ENCODE measurements around the gene DNAAF3.

The DNAAF3 gene

DNA sequence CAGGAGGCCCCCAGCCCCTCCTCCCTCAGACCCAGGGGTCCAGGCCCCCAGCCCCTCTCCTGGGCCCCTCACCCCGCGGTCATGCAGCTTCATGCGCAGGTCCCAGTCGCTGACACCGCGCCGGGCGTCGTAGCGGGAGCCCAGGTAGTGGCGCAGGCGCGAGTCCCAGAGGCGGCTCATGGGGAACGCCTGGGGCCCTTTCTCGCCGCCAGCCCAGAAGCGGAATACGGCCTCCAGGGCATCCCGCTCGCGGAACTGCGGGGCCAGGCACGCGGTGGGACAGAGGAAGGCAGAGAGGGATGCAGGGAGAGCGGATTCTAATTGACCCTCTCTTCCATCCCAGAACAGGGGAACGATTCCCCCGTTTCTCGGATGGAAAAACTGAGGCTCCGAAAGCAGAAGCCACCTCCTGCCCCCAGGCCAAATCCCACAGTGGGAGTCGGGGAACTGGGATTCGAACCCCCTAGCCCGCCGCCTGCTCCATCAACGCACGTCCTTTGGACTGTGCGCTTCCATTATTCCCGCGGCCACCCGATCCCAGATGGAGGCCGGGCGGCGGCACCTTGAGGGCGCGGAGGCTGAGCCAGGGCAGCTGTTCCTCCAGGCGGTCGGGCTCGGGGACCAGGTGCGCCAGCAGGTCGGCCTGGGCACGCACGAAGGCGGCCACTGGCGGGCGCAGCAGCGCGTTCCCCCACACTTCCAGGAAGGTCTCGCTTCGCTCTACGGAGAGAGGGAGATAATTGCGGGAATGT lies 4.7 kb downstream of the DNAAF3 start:
- H3K4me1 ChIP-seq, result no peaks in the 10 kb centered on the region

DNA sequence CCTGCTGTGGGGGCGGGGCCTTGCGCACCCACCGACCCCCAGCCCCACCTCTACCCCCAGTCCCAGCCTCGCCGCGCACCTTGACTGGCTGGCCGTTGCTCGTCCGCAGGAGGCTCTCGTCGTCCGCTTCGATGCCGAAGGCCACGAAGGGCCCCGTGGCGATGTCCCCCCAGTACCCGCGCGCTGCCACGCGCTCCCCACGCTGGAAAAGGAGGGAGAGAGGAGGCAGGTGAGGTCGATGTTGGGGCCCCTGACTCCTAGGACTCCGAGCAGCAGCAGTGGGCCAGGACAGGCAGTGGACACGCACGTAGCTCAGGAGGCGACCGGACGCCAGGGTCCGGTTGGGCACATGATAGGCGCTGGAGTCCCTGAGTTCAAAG lies 5.4 kb downstream of the DNAAF3 start:
- TF ChIP-seq, protein P1, sequence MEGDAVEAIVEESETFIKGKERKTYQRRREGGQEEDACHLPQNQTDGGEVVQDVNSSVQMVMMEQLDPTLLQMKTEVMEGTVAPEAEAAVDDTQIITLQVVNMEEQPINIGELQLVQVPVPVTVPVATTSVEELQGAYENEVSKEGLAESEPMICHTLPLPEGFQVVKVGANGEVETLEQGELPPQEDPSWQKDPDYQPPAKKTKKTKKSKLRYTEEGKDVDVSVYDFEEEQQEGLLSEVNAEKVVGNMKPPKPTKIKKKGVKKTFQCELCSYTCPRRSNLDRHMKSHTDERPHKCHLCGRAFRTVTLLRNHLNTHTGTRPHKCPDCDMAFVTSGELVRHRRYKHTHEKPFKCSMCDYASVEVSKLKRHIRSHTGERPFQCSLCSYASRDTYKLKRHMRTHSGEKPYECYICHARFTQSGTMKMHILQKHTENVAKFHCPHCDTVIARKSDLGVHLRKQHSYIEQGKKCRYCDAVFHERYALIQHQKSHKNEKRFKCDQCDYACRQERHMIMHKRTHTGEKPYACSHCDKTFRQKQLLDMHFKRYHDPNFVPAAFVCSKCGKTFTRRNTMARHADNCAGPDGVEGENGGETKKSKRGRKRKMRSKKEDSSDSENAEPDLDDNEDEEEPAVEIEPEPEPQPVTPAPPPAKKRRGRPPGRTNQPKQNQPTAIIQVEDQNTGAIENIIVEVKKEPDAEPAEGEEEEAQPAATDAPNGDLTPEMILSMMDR (IDR thresholded peaks at IDR 0.05; ENCODE audit: low read depth, low read length), result no peak
- Histone ChIP-seq H3K36me3 (no peaks in the 10 kb centered on the region), H3K4me3 (ENCODE audit: low read depth, low read length) (no peak overlapping the region), H3K4me1 (no peaks in the 10 kb centered on the region), H3K9me3 (no peaks in the 10 kb centered on the region), H3K27me3 (peaks cover 15% of the 10 kb centered on the region)
- no peak for DNase-seq

More for the DNA sequence above, 4.7 kb downstream of the DNAAF3 start:
- Histone ChIP-seq H3K4me3 (ENCODE audit: low read depth, low read length) (no peak overlapping the region), H3K27me3 (peaks cover 15% of the 10 kb centered on the region), H3K9me3 (no peaks in the 10 kb centered on the region), H3K36me3 (no peaks in the 10 kb centered on the region)
- no peak for DNase-seq
- TF ChIP-seq, protein P1 (IDR thresholded peaks at IDR 0.05; ENCODE audit: low read depth, low read length), result no peak

DNA sequence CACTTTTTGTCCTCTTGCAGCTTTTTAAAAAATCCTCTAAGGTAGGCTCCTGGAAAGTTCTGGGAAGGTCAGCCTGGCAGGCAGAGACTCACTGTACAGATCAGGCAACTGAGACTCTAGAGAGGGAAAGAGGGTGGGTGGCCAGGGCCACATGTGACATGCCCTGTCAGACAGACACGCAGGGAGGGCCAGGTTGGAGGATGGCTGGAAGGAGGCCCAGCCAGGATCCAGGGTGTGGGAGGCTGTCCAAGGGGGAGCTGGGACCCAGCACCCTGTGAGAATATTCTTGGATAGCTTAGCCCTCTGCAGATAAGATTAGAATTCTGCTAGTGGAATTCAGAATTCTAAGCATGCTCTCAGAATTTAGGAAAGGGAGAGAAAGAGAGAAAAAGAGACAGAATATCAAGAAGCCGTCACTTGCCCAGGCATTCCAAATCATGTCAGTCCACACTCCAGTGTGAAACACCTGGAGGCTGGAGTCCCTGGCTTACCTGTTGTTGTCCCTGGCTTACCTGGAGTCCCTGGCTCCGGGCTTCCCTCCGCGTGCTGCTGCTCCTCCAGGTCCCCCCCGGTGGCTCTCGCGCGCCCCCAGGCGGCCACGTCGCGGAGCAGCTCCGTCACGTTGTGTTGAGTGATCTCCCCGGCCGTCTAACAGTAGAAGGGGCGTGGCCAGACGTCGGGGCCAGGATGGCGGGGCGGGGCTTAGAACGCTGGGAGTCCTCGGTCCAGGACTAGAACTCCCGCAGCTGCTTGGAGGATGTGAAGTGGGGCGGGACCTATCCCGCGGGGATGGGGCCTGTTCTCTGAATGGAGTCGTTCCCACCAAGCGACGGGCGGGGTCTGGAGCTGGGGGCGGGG lies 6.1 kb downstream of the DNAAF3 start:
- Histone ChIP-seq H3K36me3 (no peaks in the 10 kb centered on the region), H3K4me1 (no peaks in the 10 kb centered on the region), H3K4me3 (ENCODE audit: low read depth, low read length) (no peak overlapping the region), H3K9me3 (no peaks in the 10 kb centered on the region), H3K27me3 (peaks cover 15% of the 10 kb centered on the region)
- TF ChIP-seq, protein P1 (IDR thresholded peaks at IDR 0.05; ENCODE audit: low read depth, low read length), result peak; percentile 92
- DNase-seq, result peak; percentile 94

DNA sequence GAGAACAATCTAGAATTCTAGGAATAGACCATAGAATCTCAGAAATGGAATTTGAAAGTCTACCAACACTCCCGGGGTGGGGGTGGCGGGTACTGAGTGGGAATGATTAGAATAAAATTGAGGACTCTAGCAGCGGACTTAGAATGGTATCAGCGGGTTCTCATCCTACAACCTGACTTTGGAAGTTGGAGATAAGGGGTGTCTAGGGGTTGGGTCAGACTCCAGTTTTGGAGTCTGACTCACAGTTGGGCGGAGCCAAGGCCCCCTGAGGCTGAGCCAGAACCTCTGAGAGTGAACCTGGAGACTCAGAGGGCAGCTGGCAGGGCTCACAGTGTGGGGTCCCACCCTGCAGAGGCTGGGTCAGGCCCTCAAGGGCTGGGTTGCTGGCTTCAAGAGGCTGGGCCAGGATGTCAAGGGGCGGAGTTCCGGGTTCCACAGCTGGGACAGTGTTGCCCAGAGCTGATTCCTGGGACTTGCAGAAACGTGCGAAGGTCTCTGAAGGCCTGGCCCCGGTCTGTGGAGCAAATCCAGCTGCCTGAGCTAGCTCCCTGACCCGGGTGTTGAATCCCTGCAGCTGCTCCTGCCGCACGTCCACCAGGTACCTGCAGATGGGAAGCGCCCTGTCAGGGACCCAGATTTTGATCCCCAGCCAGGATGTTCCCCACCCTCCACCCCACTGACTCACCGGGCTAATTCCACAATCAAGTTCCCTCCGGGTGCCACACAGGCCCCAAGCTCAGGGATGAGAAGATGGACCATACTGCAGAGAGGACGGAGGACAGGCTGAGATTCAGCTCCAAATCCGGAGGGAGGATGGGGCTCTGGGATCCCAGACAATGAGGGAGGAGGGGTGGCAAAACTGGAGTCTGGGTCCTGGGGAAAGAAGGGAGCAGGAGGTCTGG lies 7.3 kb downstream of the DNAAF3 start:
- Histone ChIP-seq H3K27me3 (peaks cover 15% of the 10 kb centered on the region), H3K4me3 (ENCODE audit: low read depth, low read length) (no peak overlapping the region), H3K4me1 (no peaks in the 10 kb centered on the region), H3K36me3 (no peaks in the 10 kb centered on the region), H3K9me3 (no peaks in the 10 kb centered on the region)
- DNase-seq, result no peak
- TF ChIP-seq, protein P1 (IDR thresholded peaks at IDR 0.05; ENCODE audit: low read depth, low read length), result no peak

DNA sequence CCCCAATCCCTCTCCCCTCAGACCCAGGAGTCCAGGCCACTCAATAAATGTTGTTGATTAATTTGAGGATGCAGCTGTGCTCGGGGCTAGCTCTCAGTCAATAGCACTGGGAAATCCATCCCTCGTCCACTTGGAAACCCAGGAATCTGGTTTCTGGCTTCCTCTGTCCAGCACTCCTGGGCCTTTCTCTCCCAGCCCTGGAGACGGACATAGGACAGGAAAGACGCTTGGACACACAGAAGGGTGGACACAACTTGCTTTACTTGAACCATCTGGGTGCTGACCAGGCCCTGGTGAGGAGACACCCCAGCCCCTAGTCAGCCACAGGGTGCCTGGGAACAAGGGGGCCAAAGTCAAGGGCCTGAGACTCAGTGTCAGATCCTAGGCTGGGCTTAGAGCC lies 8.0 kb downstream of the DNAAF3 start:
- Histone ChIP-seq H3K4me1 (no peaks in the 10 kb centered on the region), H3K27me3 (peaks cover 15% of the 10 kb centered on the region), H3K9me3 (no peaks in the 10 kb centered on the region), H3K36me3 (no peaks in the 10 kb centered on the region), H3K4me3 (ENCODE audit: low read depth, low read length) (no peak overlapping the region)
- DNase-seq, result no peak
- TF ChIP-seq, protein P1 (IDR thresholded peaks at IDR 0.05; ENCODE audit: low read depth, low read length), result no peak
